Measurements from ENCODE around the gene POLD2.

GRCh38 chr7:44065431-44066110, 57.8 kb downstream of the POLD2 start, which contains the start of gene PGAM2:
- TF ChIP-seq POLR2A (IDR thresholded peaks at IDR 0.05; ENCODE audit: low read depth, low read length) (no peak), POLR2AphosphoS5 (IDR thresholded peaks at IDR 0.05; ENCODE audit: low read depth, low read length) (peak; percentile 23; the same call in 1 of the 2 replicates), TAF1 (IDR thresholded peaks at IDR 0.05; ENCODE audit: borderline replicate concordance, low read depth, low read length) (no peak)
